ENCODE results near the gene VPS52. TPM values are rescaled to one million over a fixed set of nuclear protein-coding genes. Genes with fewer than 3 reads are reported as not detected.

Gene VPS52
- total and polyA plus RNA-seq, 9 of the 15 experiments (the other 6 are each of a cell fraction or from before 2014, with no cell fraction given) = 24.4 to 103 (median 40.2) TPM

GRCh38 chr6:33251395-33252012, 20.2 kb downstream of the VPS52 start (continued):
- TF ChIP-seq ZNF407 (IDR thresholded peaks at IDR 0.05; ENCODE audit: low read depth) (0 out of 2 replicates have a peak, but pooled peaks have one; percentile 32), BACH1 (tag; IDR thresholded peaks at IDR 0.05) (no peak), ZNF316 (IDR thresholded peaks at IDR 0.05) (no peak), HMG20A (CRISPR knock-in tag; conservative IDR thresholded peaks at IDR 0.05) (no peak), CCAR2 (IDR thresholded peaks at IDR 0.05; ENCODE audit: low read depth, low read length) (no peak), CEBPG (CRISPR knock-in tag; IDR thresholded peaks at IDR 0.05) (no peak), CEBPG (tag; conservative IDR thresholded peaks at IDR 0.05 in 1 of 2, IDR thresholded peaks at IDR 0.05 in 1 of 2) (no peak), XRCC3 (IDR thresholded peaks at IDR 0.05) (no peak), ARID2 (IDR thresholded peaks at IDR 0.05) (0 out of 2 replicates have a peak, but pooled peaks have one; percentile 12), PHF8 (IDR thresholded peaks at IDR 0.05; ENCODE audit: borderline replicate concordance, low read length) (no peak), THRB (CRISPR knock-in tag; conservative IDR thresholded peaks at IDR 0.05) (peak; percentile 58; the same call in 1 of the 2 replicates), ZFP36 (IDR thresholded peaks at IDR 0.05; ENCODE audit: low read depth, low read length, partially characterized antibody) (no peak), SMARCE1 (IDR thresholded peaks at IDR 0.05) (peak; percentile 37; the same call in 1 of the 2 replicates), HDGF (IDR thresholded peaks at IDR 0.05) (0 out of 2 replicates have a peak, but pooled peaks have one; percentile 22)
- TF ChIP-seq, protein P1, sequence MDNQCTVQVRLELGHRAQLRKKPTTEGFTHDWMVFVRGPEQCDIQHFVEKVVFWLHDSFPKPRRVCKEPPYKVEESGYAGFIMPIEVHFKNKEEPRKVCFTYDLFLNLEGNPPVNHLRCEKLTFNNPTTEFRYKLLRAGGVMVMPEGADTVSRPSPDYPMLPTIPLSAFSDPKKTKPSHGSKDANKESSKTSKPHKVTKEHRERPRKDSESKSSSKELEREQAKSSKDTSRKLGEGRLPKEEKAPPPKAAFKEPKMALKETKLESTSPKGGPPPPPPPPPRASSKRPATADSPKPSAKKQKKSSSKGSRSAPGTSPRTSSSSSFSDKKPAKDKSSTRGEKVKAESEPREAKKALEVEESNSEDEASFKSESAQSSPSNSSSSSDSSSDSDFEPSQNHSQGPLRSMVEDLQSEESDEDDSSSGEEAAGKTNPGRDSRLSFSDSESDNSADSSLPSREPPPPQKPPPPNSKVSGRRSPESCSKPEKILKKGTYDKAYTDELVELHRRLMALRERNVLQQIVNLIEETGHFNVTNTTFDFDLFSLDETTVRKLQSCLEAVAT (IDR thresholded peaks at IDR 0.05) = peak; percentile 58 to 64; a peak in 2 of 4 replicates
- TF ChIP-seq, protein P2, sequence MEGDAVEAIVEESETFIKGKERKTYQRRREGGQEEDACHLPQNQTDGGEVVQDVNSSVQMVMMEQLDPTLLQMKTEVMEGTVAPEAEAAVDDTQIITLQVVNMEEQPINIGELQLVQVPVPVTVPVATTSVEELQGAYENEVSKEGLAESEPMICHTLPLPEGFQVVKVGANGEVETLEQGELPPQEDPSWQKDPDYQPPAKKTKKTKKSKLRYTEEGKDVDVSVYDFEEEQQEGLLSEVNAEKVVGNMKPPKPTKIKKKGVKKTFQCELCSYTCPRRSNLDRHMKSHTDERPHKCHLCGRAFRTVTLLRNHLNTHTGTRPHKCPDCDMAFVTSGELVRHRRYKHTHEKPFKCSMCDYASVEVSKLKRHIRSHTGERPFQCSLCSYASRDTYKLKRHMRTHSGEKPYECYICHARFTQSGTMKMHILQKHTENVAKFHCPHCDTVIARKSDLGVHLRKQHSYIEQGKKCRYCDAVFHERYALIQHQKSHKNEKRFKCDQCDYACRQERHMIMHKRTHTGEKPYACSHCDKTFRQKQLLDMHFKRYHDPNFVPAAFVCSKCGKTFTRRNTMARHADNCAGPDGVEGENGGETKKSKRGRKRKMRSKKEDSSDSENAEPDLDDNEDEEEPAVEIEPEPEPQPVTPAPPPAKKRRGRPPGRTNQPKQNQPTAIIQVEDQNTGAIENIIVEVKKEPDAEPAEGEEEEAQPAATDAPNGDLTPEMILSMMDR (IDR thresholded peaks at IDR 0.05 in 2 of 3, conservative IDR thresholded peaks at IDR 0.05 in 1 of 3; ENCODE audit: insufficient read depth in 2 of 3, low read depth in 1 of 3, low read length in 3 of 3) = peak; percentile 15 to 39 (median 23); a peak in 2 of 6 replicates
